HG02884 (cell line): ENCODE measurements around the gene FOXC2.

Experiments used
- ATAC-seq: cut with Tn5 transposase; IDR thresholded peaks from one replicate; pipeline ENCODE4 v1.9.1; 2021; ENCODE audit warnings: mild to moderate bottlenecking, moderate library complexity; ENCODE audit not compliant: unreplicated experiment

FOXC2 gene

GRCh38 chr16:86610779-86611524 is 44.3 kb downstream of the FOXC2 start:
- ATAC-seq = no peak

- ATAC-seq = no peak
Observed at GRCh38 chr16:86611525-86611855, 44.9 kb downstream of the FOXC2 start.

GRCh38 chr16:86611941-86612340 is 45.3 kb downstream of the FOXC2 start:
- no peak for ATAC-seq

GRCh38 chr16:86614699-86615098 is 48.1 kb downstream of the FOXC2 start:
- ATAC-seq = no peak

- ATAC-seq = no peak
Observed at GRCh38 chr16:86616906-86617305, 50.3 kb downstream of the FOXC2 start.

- ATAC-seq = no peak
Observed at GRCh38 chr16:86618431-86619238, 52.0 kb downstream of the FOXC2 start.
